SK-N-SH (cell line): ENCODE measurements around the gene ELFN2. TPM values are rescaled to one million over a fixed set of nuclear protein-coding genes. Genes with fewer than 3 reads are reported as not detected.

Experiments used
- CTCF ChIA-PET: fragments of 300-600, 350-600 bp; formaldehyde crosslinking; extraction: SDS; loops from one replicate; lab custom pipeline; 2021; lab: Yijun Ruan, JAX
- POLR2A ChIA-PET: fragments of 350-600 bp; sonication (Branson Sonifier 250); formaldehyde crosslinking; extraction: SDS; loops from one replicate; lab custom pipeline; 2020; ENCODE audit warnings: antibody characterized with exemption, inconsistent platforms; lab: Yijun Ruan, JAX
- DNase-seq: peaks from one replicate; pipeline ENCODE4 v3.0.0; 2012
- H2AFZ ChIP-seq: fragments of 200-600 bp; sonication (generic); 2 replicates; pipeline ENCODE4 v1.8.1; 2016; ENCODE audit warnings: antibody characterized with exemption, mild to moderate bottlenecking, low read depth
- H3F3A ChIP-seq: fragments of 200-600 bp; sonication (generic); replicated peaks from 2 replicates; pipeline ENCODE3; 2016; ENCODE audit warnings: antibody characterized with exemption, mild to moderate bottlenecking; ENCODE audit not compliant: insufficient read depth
- H3K27ac ChIP-seq, 2 experiments: fragments of 200-500 bp in 1 of 2; fragments of 200-600 bp in 1 of 2; sonication (Bioruptor generic) in 1 of 2; sonication (generic), shearing (Covaris generic) in 1 of 2; 2 replicates each; pipeline versions ENCODE4 v1.5.1 to v1.6.1; 2014 to 2016; ENCODE audit warnings: low read depth in 2 of 2, inconsistent platforms in 1 of 2, low read length in 1 of 2, mild to moderate bottlenecking in 1 of 2, mixed read lengths in 1 of 2
- H3K27me3 ChIP-seq: fragments of 200-600 bp; sonication (generic), shearing (Covaris generic); 2 replicates; pipeline ENCODE4 v1.6.1; 2016; ENCODE audit warnings: mixed run types; ENCODE audit not compliant: insufficient read depth
- H3K36me3 ChIP-seq, 2 experiments: fragments of 200-500 bp in 1 of 2; fragments of 200-600 bp in 1 of 2; sonication (Bioruptor generic) in 1 of 2; sonication (generic) in 1 of 2; replicated peaks in 1 of 2; 2 replicates each; pipeline versions ENCODE3 to v1.5.1; 2014 to 2016; ENCODE audit warnings: low read length in 1 of 2, mild to moderate bottlenecking in 1 of 2; ENCODE audit not compliant: insufficient read depth in 2 of 2, control insufficient read depth in 1 of 2
- H3K4me1 ChIP-seq, 2 experiments: fragments of 200-500 bp in 1 of 2; fragments of 200-600 bp in 1 of 2; sonication (Bioruptor generic) in 1 of 2; sonication (generic), shearing (Covaris generic) in 1 of 2; 2 replicates each; pipeline versions ENCODE4 v1.5.1 to v1.6.1; 2014 to 2016; ENCODE audit warnings: low read depth in 1 of 2, low read length in 1 of 2, mixed run types in 1 of 2; ENCODE audit not compliant: insufficient read depth in 2 of 2, control insufficient read depth in 1 of 2
- H3K4me2 ChIP-seq: fragments of 200-600 bp; sonication (generic), shearing (Covaris generic); 2 replicates; pipeline ENCODE4 v1.6.1; 2017; ENCODE audit warnings: mixed run types
- H3K4me3 ChIP-seq, 2 experiments: fragments of 200-500 bp in 1 of 2; fragments of 200-600 bp in 1 of 2; sonication (Bioruptor generic) in 1 of 2; sonication (generic), shearing (Covaris generic) in 1 of 2; 2 replicates each; pipeline versions ENCODE4 v1.5.1 to v1.8.1; 2014 to 2016; ENCODE audit warnings: low read depth in 2 of 2, inconsistent platforms in 1 of 2, low read length in 1 of 2, mild to moderate bottlenecking in 1 of 2, mixed read lengths in 1 of 2, moderate library complexity in 1 of 2
- H3K79me2 ChIP-seq: fragments of 200-600 bp; sonication (generic); 2 replicates; pipeline ENCODE4 v1.8.1; 2017; ENCODE audit warnings: mild to moderate bottlenecking; ENCODE audit not compliant: insufficient read depth
- H3K9ac ChIP-seq: fragments of 200-600 bp; sonication (generic); 2 replicates; pipeline ENCODE4 v1.6.1; 2017; ENCODE audit warnings: mixed run types
- H3K9me2 ChIP-seq: fragments of 200-600 bp; sonication (generic); 2 replicates; pipeline ENCODE4 v1.6.1; 2017; ENCODE audit warnings: mixed run types
- H3K9me3 ChIP-seq: fragments of 200-600 bp; sonication (generic); 2 replicates; pipeline ENCODE4 v1.6.1; 2017; ENCODE audit warnings: mixed run types, mild to moderate bottlenecking, moderate library complexity
- H4K20me1 ChIP-seq: fragments of 200-600 bp; sonication (generic); 2 replicates; pipeline ENCODE4 v1.6.1; 2017; ENCODE audit warnings: mild to moderate bottlenecking, mixed run types; ENCODE audit not compliant: insufficient read depth
- ELF1 ChIP-seq: IDR thresholded peaks from 2 replicates; pipeline ENCODE4 v1.4.0; 2012
- EP300 ChIP-seq, 2 experiments: IDR thresholded peaks; 2 replicates each; pipeline versions ENCODE4 v1.4.0 to v1.6.1; 2012; ENCODE audit warnings: borderline replicate concordance in 1 of 2, low read depth in 1 of 2, low read length in 1 of 2
- FOXJ3 ChIP-seq: sonication (generic); formaldehyde crosslinking; IDR thresholded peaks from 2 replicates; pipeline ENCODE4 v1.5.1; 2020; ENCODE audit warnings: mild to moderate bottlenecking, missing genetic modification reagents
- GABPA ChIP-seq: IDR thresholded peaks from 2 replicates; pipeline ENCODE4 v1.4.0; 2012; ENCODE audit warnings: low read depth, mild to moderate bottlenecking
- JUND ChIP-seq: IDR thresholded peaks from 2 replicates; pipeline ENCODE4 v1.4.0; 2012
- MXI1 ChIP-seq: IDR thresholded peaks from 2 replicates; pipeline ENCODE4 v1.6.1; 2012; ENCODE audit warnings: mild to moderate bottlenecking, low read depth, low read length, improper control_type of control experiment
- NRF1 ChIP-seq: IDR thresholded peaks from 2 replicates; pipeline ENCODE4 v1.6.1; 2012; ENCODE audit warnings: low read depth, mild to moderate bottlenecking, low read length
- RAD21 ChIP-seq: IDR thresholded peaks from 2 replicates; pipeline ENCODE4 v1.6.1; 2012; ENCODE audit warnings: mild to moderate bottlenecking, low read length
- RCOR1 ChIP-seq: fragments of 150-350 bp; IDR thresholded peaks from 2 replicates; pipeline ENCODE4 v1.6.1; 2017; ENCODE audit warnings: antibody characterized with exemption, low read length
- RFX5 ChIP-seq: IDR thresholded peaks from 2 replicates; pipeline ENCODE4 v1.6.1; 2012; ENCODE audit warnings: mild to moderate bottlenecking, improper control_type of control experiment, low read length
- TAF1 ChIP-seq: IDR thresholded peaks from 2 replicates; pipeline ENCODE4 v1.6.1; 2012; ENCODE audit warnings: low read depth, mild to moderate bottlenecking, low read length, moderate library complexity, borderline replicate concordance
- TCF12 ChIP-seq: IDR thresholded peaks from 2 replicates; pipeline ENCODE4 v1.4.0; 2012
- TEAD4 ChIP-seq: IDR thresholded peaks from 2 replicates; pipeline ENCODE4 v1.4.0; 2012; ENCODE audit warnings: mild to moderate bottlenecking, borderline replicate concordance; ENCODE audit not compliant: insufficient read depth
- USF1 ChIP-seq: IDR thresholded peaks from 2 replicates; pipeline ENCODE4 v1.4.0; 2012; ENCODE audit warnings: low read depth, borderline replicate concordance
- USF2 ChIP-seq: fragments of 150-350 bp; IDR thresholded peaks from 2 replicates; pipeline ENCODE4 v1.6.1; 2017; ENCODE audit warnings: antibody characterized with exemption, low read length, low read depth, borderline replicate concordance
- YY1 ChIP-seq: IDR thresholded peaks from 2 replicates; pipeline ENCODE4 v1.4.0; 2012; ENCODE audit warnings: low read depth, mild to moderate bottlenecking
- WGBS: methylation state at CpG from one replicate; pipeline ENCODE4 v1.1.6; 2017; ENCODE audit warnings: low lambda C conversion rate; 5-methylcytosine and 5-hydroxymethylcytosine counted together
- polyA plus RNA-seq, 3 experiments: library from polyadenylated mRNA; depleted of rRNA; stranded (reverse); fragments of >200 nt; gene quantifications; 2 replicates each; pipeline ENCODE4 v1.2.3, GENCODE V29; 2012
- TF ChIP-seq, protein P1 (sequence below): IDR thresholded peaks from 2 replicates; pipeline ENCODE4 v1.4.0; 2012; ENCODE audit warnings: low read depth
- TF ChIP-seq, protein P2 (sequence below): fragments of 150-350 bp; IDR thresholded peaks from 2 replicates; pipeline ENCODE4 v1.6.1; 2016; ENCODE audit warnings: mild to moderate bottlenecking, low read depth, low read length
- TF ChIP-seq, protein P3 (sequence below): IDR thresholded peaks from 2 replicates; pipeline ENCODE4; 2012

The ELFN2 gene
- polyA plus RNA-seq, 1 of the 3 experiments (the other 2 are of a cell fraction), result 2.8 TPM

- TF ChIP-seq GABPA, result no peak
- TF ChIP-seq, protein P1, sequence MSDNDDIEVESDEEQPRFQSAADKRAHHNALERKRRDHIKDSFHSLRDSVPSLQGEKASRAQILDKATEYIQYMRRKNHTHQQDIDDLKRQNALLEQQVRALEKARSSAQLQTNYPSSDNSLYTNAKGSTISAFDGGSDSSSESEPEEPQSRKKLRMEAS, result no peak
Observed at GRCh38 chr22:37368058-37368457, 59.2 kb downstream of the ELFN2 start (continued).

- Histone ChIP-seq H3K4me1 (peaks cover 0 to 19% of the 10 kb centered on the region in 2 experiments; a peak in 1 of 4 replicates), H3K27ac (no peak overlapping the region), H2AFZ (no peak overlapping the region), H3K9me3 (no peaks in the 10 kb centered on the region), H4K20me1 (no peaks in the 10 kb centered on the region), H3K9ac (no peak overlapping the region), H3F3A (no peaks in the 10 kb centered on the region), H3K36me3 (no peaks in the 10 kb centered on the region), H3K79me2 (no peaks in the 10 kb centered on the region), H3K4me3 (no peak overlapping the region), H3K9me2 (no peaks in the 10 kb centered on the region), H3K4me2 (no peak overlapping the region), H3K27me3 (no peaks in the 10 kb centered on the region)
- ChIA-PET CTCF (no interaction called here), POLR2A (no interaction called here)
- WGBS, result 80% methylated on average over 2 of the region's 8 CpGs
- no peak for DNase-seq
- TF ChIP-seq, protein P2, sequence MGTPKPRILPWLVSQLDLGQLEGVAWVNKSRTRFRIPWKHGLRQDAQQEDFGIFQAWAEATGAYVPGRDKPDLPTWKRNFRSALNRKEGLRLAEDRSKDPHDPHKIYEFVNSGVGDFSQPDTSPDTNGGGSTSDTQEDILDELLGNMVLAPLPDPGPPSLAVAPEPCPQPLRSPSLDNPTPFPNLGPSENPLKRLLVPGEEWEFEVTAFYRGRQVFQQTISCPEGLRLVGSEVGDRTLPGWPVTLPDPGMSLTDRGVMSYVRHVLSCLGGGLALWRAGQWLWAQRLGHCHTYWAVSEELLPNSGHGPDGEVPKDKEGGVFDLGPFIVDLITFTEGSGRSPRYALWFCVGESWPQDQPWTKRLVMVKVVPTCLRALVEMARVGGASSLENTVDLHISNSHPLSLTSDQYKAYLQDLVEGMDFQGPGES, result no peak
- TF ChIP-seq NRF1 (no peak), RAD21 (no peak), MXI1 (no peak), FOXJ3 (CRISPR knock-in tag) (no peak), USF2 (no peak), YY1 (no peak), TCF12 (no peak), RCOR1 (no peak), ELF1 (no peak), USF1 (no peak), JUND (no peak), GABPA (no peak)
- TF ChIP-seq, protein P1, result no peak
Observed at GRCh38 chr22:37366601-37367000, 60.7 kb downstream of the ELFN2 start.

DNA sequence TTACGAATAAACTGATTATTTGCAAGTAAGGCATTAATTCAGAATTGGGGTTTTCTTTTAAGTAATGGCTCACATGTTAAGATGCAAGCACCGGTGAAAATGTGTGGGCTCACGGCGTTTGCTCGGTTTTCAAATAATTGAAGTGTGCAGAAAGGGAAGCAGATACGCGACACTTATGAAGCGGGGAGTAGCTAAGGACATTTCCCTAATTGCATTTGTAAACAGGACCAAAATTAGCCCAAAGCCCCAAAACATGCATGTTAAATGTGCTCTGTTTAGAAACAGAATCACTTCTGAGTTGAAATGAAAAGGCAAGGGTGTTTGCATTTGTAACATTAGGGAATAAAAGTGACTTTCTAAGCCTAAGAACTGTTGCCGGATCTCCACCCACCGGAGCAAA, 61.3 kb downstream of the ELFN2 start:
- H4K20me1 ChIP-seq, result no peaks in the 10 kb centered on the region
- no peak for DNase-seq
- no peaks in the 10 kb centered on the region for H3K27me3 ChIP-seq
- H3K4me1 ChIP-seq, result peaks cover 0 to 13% of the 10 kb centered on the region in 2 experiments; a peak in 1 of 4 replicates
- no peak overlapping the region for H3K4me3 ChIP-seq
- no peaks in the 10 kb centered on the region for H3K36me3 ChIP-seq
- H3K4me2 ChIP-seq, result no peak overlapping the region
- H3K9me3 ChIP-seq, result no peaks in the 10 kb centered on the region
- no peaks in the 10 kb centered on the region for H3K9me2 ChIP-seq
- no peak overlapping the region for H2AFZ ChIP-seq
- no peaks in the 10 kb centered on the region for H3F3A ChIP-seq
- WGBS, result 88% methylated on average over 10 of the region's 10 CpGs
- ChIA-PET POLR2A (no interaction called here), CTCF (no interaction called here)
- H3K27ac ChIP-seq, result no peak overlapping the region
- no peaks in the 10 kb centered on the region for H3K79me2 ChIP-seq
- H3K9ac ChIP-seq, result no peak overlapping the region
- no peak for TF ChIP-seq RFX5
- no peak for TF ChIP-seq FOXJ3 (CRISPR knock-in tag)
- no peak for TF ChIP-seq EP300 (IDR thresholded peaks at IDR 0.05; ENCODE audit: borderline replicate concordance in 1 of 2, low read depth in 1 of 2, low read length in 1 of 2)
- TF ChIP-seq, protein P2, result no peak
- TF ChIP-seq JUND, result no peak
- TF ChIP-seq MXI1, result no peak
- TF ChIP-seq TAF1, result no peak
- TF ChIP-seq, protein P1, result no peak
- TF ChIP-seq TEAD4, result no peak
- no peak for TF ChIP-seq TCF12
- TF ChIP-seq NRF1, result no peak
- TF ChIP-seq USF1, result no peak
- TF ChIP-seq, protein P3, sequence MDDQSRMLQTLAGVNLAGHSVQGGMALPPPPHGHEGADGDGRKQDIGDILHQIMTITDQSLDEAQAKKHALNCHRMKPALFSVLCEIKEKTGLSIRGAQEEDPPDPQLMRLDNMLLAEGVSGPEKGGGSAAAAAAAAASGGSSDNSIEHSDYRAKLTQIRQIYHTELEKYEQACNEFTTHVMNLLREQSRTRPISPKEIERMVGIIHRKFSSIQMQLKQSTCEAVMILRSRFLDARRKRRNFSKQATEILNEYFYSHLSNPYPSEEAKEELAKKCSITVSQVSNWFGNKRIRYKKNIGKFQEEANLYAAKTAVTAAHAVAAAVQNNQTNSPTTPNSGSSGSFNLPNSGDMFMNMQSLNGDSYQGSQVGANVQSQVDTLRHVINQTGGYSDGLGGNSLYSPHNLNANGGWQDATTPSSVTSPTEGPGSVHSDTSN, result no peak
